IPS-NIHi11 (cell line): ENCODE data around the gene STARD7.
"Not testable (repeated sequence)": the region's sequence is repeated elsewhere in the genome, so short reads cannot be mapped to it uniquely, and the experiment has no call there.

Source experiments
- DNase-seq: peaks from one replicate; pipeline ENCODE4 v3.0.0; 2012; ENCODE audit warnings: mixed read lengths, low spot score

STARD7 gene

DNA sequence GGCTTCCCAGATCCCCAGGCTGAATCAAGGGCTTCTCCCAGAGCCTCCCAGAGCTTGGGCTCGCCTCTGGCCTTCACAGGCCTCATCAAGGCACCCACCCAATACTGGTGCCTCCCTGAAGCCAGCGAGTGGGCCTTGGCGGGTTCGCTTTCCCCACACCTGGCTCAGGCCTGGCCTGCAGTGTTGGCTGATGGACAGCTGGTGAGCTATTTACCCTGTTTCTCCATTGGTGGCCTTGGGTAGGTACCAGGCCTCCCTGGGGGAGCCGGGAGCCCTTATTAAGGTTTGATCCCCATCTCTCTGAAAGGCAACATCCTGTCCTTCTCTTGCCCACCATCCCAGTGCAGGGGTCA lies 45.2 kb downstream of the STARD7 start:
- DNase-seq: no peak

DNA sequence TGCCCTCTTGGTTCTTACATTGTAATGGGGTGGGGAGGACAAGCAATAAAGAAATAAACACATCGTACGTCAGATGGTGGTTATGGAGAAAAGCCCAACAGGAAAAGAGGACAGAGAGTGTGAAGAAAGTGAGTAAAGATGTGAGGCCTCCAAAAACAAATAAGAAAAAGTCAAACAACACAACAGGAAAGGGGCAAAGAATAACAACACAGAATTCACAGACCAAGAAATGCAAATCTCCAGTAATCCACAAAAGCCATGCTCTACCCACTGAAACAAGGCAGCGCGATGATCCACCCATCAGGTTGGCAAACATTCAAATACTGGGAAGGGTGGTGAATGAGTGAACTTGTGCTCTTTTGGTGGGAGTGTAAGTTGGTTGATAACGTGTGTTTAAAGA lies 46.7 kb downstream of the STARD7 start:
- no peak for DNase-seq

DNA sequence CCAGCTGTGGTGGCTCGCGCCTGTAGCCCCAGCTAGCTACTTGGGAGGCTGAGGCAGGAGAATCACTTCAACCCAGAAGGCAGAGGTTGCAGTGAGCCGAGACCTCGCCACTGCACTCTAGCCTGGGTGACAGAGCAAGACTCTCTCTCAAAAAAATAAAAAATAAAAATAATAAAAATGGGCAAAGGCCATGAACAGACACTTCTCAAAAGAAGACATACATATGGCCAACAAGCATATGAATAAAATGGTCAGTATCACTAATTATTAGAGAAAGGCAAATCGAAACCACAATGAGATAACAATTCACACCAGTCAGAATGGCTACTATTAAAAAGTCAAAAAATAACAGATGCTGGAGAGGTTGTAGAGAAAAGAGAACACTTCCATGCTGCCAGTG lies 48.3 kb downstream of the STARD7 start:
- DNase-seq: not testable (repeated sequence)

DNA sequence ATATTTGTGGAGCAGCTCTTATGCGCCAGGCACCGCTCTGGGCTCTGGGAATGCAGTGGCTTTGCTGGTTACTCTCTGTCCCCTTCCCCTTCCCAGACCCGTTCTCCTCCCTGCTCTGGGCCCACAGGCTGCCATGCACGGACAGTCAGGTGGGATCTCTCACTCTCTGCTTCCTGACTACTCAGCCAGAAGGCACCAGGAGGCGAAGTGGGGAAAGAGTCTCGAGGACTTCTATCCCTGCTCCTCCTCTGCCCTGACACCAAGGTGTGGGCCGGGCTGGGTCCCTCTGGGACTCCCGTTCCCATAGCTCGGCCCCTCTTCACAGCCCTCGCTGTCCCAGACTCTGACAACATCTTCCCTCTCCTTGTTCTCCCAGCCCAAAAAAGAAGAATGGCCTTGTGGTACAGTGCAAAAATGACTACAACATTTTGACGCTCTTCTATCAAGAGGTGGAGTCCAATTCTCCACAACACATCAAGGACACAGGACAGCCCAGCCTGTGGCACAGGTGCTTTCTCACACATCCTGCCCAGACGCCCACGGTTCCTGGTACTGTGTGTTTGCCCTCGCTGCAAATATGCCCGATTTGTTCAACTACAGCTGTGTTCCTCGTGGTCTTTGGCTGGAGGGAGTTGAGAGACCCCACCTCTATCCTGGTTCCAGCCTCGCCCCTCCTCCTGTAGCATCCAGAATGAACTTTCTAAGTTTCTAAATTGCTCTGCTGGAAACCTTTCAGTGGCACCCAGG lies 49.4 kb downstream of the STARD7 start:
- DNase-seq: peak; percentile 17

DNA sequence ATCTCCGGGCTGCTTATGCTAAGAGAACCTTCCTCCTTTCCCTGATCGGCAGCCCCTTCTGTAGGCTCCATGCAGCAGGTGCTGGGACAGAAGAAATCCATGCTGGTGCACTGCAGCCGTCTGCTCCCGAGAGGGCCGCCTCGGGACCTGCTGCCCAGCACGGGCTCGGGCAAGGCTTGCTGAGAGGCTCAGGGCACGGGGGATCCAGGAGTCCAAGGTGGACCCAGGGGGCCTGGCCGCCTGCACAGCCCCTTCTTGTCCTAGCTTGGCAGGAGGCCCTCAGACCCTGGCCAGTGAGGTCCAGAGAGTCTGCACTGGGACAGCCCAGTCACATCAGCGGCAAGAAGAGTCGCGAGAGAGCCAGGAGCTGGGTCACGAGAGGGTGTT lies 50.1 kb downstream of the STARD7 start:
- DNase-seq: no peak

DNA sequence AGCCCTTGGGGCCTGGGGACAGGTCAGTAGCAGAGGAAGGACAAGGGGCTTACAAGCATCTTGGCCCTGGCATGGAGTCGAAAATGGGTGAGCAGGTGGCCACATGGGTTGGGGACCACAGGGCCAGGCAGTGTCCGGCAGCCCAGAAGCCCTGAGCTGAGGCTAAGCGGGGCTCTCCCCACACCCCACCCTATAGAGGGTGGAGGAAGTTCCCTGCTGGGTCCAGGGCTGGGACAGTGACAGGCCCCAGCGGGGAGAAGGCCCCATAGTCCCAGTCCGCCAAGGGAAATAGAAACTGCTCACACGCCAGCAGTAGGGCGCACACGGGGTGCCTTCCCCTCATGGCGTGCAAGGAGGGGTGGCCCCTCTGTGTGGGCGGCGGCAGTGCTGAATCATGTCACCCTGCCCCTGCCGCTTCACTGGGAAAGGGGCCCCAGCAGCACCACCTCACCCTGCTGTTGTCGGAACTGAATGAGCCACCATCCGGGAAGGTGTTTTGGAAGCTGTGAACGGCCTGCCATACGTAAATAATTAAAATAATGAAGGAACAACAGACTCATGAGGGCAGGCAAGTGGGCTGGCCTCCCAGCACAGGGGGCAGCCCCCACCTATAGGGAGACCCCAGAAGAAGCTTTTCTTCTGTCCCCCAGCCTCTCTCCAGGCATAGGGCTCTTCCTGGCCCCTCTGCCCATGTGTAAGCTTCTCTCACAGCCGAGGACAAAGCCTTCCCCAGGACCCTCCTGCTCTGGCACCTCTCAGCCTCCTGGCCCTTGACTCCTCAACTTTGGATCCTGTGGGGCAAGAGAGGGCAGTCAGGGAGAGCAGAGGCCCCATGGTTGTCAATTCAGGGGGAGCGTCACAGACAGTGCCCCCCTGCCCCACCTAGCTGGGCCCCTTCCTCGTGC lies 50.7 kb downstream of the STARD7 start:
- DNase-seq: no peak

DNA sequence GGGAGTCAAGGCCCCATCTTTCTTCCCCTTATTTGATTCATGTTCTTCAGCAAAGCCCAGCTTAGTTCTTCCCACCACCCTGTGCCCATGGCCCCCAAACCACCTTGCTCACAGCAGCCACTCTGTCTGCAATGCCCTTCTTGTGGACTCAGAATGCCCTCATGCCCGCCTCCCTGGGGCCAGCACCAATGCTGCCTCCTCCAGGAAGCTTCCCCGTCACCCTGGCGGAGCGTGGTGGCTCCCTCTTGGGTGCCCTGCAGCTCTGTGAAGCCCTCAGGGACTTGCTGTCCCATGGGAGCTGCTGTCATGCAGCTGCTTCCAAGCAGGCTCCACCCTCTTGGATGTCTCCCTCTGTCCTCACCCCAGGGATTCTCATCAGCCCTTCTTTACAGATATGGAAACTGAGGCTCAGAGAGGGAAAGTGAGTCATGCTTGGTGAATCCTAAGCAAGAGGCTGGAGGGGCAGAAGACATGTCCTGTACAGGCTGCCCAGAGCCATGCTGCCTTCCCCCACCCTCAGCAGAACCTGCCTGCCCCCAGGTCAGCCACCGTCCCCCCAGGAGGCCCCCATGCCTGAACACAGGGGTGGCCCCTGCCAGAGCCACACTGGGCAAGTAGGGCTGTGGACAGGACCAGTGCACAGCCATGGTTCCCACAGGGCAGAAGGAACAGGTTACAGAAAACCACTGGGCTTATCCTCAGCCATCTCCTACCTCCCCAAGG lies 51.5 kb downstream of the STARD7 start:
- DNase-seq: no peak

DNA sequence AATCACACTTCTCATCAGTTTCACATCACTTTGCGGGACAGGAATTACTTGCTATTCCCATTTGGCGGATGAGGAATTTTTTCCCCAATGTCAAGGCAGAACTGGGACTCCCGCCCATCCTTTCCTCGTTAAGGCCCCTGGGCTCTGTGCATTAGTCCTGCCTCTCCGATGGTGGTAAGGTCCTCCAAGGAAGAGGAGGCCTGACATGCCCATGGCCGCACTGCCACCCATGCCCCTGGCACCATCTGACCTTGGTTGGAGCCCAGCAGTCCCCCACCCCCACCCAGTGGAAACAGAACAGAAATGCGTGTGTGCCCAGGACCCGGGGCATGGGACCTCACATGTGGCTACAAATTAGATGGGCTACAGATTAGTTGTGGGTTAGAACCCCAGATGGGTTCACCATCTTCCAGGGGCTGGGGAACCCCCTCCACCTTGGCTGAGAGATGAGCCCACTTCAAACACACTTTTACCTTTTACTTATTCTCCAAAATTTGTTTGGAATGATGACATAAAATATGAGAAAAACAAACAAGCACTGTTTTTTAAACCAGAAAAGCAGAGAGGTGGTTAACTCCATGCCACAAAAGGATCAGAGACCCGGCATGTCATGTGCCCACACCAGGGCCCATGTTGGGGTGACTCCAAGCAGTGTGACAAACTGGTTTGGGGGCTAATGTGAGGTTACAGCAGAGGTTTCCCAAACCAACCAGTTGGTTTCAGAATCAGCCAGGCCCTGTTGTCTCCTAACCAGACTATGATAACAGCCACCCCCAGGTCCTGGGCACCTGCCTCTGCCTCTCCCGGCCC lies 52.4 kb downstream of the STARD7 start:
- DNase-seq: no peak

DNA sequence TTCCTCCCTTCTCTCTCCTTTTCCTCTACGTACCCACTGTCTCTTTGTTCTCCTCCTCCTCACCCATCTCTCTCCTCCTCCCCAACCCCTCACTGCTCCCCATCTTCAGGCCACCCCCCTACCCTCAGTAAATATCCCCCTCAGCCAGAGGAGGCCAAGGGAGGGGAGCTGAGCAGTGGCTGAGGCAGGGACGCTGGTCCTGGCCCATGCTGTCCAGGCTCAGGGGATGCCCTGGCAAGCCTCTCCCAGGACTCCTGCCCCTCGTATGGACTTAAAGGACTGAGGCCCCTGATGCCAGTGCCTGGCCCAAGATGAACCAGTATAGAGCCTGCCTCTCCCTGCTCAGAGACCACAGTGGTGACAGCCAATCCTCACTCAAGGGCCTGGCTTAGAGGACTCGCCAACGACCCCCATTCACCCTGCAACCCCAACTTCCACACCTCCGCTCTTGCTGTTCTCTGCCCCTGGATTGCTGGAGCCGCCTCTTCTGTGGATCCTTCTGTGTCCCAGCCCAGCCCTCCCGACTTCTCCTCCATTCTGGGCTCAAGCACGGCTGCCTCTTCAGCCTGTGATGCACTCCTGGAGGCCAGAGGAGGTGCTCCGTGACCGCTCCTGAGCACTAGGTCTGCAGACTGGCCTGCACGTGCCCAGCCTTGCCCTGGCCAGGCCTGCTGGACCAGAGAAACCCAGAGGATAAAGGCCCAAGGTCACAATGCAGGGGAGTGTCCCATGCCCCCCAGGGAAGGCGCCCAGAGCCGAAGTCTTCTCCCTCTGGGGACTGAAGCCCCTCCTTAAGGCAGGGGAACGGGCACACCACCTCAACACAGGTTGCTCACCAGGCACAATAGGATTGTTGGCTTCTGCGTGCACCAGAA lies 53.9 kb downstream of the STARD7 start:
- no peak for DNase-seq

DNA sequence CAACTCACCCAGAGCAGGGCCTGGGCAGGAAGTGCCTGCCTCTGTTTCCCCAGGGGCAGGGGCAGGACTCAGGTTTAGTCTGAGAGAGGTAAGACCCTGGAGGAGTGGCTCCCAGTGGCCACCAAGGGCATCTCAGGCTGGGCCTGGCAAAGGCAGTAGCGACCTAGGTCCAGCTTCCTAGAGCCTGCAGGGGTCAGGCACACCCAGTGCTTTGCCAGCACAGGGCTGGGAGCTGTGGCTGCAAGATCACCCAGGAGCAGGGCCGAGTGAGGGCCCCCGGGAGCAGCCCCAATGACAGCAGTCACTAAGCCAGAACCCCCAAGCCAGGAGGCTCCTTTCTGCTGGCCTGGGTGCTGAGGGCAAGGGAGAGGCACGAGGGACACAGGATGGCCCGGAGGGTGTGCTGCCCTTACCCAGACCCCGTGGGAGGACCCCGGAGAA lies 54.6 kb downstream of the STARD7 start:
- DNase-seq: no peak

DNA sequence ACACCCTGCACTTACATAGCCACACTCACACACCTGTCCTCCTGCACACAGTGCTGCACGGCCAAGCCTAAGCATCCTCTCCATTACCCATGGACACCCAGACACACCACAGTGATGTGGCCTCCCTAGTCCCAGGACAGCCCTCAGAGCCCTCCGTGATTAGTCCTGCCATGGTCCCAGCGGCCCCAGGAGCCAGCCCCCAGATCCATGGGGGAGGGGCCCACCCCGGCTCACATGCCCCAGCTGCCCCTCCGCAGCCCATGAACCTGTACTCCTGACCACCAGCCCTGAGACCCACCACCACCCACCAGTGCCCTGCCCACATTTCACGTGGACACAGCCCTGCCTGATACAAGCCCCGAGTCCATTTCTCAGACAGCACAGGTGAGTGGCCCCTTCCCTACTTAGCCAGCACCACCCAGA lies 55.3 kb downstream of the STARD7 start:
- no peak for DNase-seq

DNA sequence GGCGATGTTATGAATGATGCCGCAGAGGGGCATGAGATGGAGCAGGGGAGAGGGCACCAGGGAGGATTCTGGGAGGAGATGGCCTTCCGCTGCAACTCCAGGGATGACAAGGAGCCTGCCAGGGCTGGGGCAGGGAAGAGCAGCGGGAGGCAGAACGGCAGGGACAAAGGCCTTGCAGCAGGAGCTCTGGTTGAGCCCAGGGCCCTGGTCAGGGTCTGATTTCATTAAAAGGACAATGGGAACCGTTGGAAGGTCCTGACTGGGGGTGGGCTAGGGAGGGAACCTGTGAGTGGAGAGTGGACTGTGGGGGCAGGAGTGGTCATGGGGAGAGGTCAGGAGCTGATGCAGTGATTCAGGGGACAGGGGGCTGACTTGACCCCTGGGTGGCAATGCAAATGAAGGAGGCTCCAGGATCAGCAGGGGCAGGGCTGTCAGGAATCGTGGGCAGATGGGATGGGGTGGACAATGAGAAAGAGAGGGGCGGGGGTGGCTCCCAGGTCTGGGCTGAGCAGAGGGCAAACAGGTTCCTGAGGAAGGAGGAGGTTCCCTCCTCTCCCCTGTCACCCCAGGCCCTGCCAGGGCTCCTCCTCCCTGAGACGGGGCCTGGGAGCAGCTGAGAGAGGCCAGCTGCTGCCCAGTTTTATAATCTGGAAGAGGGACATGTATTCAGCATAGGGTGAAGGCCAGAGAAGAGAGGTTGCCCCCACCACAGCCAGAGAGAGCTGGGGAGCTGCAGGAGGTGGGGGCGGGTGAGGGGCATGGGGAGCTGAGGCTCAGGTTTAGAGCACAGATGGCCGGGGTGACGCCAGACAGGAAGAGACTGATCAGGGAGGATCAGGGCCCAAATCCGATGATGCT lies 56.1 kb downstream of the STARD7 start:
- DNase-seq: peak; percentile 51

DNA sequence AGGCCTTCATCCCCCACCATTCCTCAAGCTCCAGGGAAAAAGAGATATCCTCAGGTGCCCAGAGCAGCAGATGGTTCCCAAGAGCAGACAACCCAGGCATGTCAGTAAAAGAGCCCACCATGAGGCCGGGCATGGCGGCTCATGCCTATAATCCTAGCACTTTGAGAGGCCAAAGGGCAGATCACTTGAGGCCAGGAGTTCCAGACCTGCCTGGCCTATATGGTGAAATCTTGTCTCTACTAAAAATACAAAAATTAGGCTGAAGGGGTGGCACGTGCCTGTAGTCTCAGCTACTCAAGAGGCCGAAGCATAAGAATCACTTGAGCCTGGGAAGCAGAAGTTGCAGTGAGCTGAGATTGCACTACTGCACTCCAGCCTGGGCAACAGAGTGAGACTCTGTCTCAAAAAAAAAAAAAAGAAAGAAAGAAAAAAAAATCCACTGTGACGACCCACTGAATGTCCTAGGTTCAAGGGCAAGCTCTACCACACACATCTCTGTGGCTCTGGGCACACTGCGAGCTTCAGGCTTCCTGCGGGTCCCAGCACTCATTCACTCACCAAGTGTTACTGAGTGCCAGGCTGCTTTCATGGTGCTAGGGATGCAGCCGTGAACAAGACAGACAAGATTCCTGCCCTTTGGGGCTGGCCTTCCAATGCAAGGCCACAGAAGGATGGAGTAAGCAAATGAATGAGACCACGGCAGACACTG lies 56.9 kb downstream of the STARD7 start:
- DNase-seq: no peak

DNA sequence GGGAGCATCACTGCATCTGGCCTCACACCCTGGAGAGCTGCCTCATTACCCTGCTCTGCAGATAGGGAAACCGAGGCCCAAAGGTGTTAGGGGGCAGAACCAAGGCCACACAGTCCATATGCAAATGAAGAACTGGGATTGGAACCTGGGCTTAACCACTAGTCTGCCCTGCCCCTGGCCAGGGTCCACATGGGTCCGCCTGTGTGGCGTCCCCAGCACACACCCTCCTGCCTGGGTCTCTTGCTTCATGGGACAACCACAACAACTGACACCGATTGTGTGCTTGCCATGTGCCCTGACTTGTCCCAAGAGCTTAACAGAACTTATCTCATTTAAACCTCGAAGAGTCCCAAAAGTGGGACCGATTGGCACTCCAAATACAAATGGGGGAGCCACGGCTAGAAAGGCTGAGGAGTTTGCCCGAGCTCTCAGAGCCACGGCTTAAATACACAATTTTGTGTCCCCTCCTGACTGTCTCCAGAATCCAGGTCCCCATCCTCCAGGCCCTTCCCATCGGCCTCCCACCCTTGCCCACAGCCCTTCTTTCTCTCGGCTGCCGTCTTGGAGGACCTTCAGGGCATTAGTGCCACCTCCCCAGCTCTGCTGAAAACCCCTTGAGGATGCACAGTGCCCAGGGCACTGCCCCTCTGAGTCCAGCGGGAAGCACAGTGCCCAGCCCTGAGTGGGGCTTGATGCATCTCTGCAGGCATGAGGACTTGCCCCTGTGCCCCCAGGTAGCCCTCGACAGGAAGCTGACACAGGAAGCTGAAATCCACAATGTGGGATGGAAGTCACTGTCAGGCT lies 57.6 kb downstream of the STARD7 start:
- DNase-seq: no peak

DNA sequence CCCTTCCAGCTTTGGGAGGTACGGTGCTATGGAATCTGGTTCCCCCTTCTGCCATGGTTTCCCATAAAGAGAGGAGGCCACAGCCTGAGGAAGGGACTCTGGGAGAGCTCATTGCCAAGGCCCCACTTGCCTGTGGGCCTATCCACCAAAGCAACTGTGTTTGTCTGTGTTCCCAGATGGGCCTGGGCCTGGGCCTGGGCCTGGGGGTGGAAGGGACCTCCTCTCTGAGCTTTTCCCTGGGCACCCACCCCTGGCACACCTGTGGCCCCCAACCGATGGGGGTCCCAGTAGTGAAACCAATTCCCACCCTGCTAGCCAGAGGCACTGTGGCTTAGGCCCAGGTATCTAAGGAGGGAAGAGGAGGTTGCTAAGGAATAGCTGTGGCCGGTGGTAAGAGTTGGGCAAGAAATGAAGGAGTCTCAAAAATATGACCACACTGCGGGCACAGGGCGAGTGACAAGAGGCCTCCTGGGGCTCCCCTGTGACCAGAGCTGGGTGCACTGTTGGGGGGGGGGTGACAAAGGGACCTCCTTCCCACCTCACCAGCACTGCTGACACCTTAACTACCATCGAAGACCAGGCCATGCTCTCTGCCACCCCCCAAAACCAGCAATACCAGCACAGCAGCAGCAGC lies 58.5 kb downstream of the STARD7 start:
- no peak for DNase-seq

DNA sequence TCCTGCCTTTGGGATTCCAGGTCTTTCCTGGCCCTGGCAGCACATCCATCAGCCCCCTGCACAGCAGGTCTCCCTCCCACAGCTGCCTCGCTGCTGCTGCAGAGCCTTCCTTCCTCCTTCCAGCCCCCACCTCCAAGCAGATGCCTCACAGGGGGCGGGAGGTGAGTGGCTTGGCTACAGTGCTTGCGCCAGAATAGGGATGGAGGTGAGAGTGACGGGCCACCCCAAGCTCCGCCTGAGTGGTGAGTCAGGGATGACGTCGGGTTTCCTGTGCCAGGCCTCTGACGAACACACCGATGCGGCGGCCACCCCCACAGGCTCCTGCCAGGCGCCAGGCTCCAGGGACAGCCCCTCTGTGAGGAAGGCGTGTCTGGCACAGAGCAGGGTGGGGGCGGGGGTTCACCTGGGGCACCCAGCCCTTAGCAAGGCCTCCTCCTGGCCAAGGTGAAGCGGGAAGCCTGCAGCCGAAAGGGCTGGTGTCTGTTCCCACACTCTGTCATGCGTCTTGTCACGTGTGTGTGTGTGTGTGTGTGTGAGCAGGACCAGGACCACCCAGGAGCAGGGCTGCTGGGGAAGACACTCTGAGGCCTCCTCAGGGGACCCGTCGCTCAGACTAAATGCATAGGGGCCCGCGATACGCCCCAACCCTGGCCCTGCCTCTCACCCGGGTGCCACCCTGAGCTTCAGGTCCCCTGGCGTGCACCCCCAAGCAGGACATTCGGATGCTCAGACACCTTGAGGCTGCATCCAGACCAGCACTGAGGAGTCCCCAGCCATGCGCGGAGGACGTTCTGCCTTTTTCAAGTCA lies 60.0 kb downstream of the STARD7 start:
- DNase-seq: peak; percentile 81

DNA sequence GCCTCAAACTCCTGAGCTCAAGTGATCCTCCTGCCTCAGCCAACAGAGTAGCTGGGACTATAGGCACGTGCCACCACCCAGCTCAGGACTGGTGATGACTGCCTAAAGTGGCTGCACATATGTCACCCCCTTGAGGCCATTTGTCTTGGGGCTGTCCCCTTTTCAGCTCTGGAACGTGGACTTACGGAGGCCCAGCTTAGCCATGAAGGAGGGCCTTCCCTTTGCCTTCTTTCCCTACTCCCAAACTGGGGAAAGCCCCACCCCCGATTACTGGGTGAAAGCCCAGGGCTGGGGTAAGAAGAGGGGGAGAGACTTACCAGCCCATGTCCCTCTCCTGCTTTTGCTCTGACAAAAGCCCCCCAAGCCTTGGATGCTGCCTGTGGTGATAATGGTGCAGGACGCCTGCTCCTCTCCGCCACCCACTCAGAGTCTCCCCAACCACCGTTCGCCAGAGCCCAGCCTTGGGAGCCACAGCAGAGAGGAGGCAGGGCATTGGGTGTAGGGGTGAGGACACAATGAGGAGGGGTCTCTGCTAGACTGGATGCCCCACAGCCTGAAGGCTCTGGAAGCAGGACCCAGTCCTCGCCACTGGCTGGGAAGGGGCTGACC lies 60.9 kb downstream of the STARD7 start:
- peak; percentile 3 for DNase-seq
